GM19468 (cell line): ENCODE measurements around the gene LAG3.

Experiments
- ATAC-seq: cut with Tn5 transposase; IDR thresholded peaks from one replicate; pipeline ENCODE4 v1.9.1; 2021; ENCODE audit warnings: mild to moderate bottlenecking, moderate library complexity, moderate number of reproducible peaks; ENCODE audit not compliant: unreplicated experiment; ENCODE audit errors: extremely low read depth

LAG3 gene

DNA sequence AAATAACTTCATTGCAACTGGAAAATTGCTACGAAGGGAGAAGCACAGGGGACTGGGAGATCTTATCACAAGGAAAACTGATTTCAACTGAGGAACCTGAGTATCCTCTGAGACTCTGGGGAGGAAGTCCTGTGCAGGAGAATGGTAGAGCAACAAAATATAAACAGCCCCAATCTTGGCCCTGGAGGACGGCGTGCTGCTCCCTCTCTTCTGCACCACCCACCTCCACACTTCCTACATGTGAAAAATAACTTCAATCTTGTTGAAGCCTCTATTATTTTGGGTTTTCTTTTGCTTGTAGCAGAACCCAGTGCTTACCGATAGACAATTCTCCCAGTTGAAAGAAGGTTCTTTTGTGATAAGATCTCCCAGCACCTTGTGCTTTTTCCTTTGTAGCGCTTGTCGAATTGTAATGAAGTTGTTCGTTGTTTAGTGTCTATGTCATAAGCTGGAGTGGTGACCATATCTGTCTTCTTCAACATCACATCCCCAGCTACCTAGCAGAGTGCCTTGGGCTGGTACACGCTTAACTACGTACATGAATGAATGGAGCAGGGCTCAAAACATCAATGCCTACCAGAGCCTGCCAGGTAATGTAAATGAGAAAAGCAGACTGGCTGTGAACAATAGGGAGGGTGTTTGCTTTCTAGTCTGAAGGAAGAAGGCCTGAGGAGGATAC is 14.2 kb downstream of the LAG3 start:
- ATAC-seq = no peak

DNA sequence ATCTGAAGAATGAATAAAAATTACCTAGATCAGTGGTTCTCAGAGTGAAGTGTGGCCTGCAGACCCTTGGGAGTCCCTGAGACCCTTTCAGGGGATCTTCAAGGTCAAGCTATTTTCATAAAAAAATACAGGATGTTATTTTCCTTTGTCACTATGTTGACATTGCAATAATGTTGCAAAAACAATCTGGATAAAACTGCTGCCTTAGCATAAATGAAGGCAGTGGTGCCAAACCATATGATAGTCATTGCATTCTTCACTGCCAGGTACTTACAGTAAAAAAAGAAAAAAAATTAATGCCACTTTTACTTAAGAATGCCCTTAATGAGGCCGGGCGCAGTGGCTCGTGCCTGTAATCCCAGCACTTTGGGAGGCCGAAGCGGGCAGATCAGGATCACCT is 15.0 kb downstream of the LAG3 start:
- no peak for ATAC-seq

DNA sequence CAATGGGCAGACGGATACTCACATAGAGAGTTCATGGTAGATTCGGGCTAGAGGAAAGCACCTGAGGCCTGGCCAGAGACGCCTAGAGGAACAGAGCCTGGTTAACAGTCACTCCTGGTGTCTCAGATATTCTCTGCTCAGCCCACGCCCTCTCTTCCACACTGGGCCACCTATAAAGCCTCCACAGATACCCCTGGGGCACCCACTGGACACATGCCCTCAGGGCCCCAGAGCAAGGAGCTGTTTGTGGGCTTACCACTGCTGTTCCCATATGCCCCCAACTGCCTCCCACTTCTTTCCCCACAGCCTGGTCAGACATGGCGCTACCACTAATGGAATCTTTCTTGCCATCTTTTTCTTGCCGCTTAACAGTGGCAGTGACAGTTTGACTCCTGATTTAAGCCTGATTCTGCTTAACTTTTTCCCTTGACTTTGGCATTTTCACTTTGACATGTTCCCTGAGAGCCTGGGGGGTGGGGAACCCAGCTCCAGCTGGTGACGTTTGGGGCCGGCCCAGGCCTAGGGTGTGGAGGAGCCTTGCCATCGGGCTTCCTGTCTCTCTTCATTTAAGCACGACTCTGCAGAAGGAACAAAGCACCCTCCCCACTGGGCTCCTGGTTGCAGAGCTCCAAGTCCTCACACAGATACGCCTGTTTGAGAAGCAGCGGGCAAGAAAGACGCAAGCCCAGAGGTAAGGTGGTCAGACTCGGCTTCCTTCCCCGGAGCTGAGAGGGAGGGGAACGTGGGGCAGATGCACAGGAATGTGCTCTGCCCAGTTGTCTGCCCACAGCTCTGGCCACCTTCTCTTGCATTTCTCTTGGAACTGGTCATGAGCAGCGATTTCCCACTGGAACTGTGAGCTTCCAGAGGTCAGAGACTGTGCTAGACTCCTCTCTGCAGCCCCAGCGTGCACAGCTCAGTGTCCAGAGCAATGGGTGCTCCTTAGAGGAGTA is 16.9 kb downstream of the LAG3 start, which contains the start of gene CD4:
TSS of gene CD4 (plus strand) at position 557 of the 953 bp plus-strand sequence. CDS start 10,611 bp downstream, outside the sequence.
- ATAC-seq = no peak

DNA sequence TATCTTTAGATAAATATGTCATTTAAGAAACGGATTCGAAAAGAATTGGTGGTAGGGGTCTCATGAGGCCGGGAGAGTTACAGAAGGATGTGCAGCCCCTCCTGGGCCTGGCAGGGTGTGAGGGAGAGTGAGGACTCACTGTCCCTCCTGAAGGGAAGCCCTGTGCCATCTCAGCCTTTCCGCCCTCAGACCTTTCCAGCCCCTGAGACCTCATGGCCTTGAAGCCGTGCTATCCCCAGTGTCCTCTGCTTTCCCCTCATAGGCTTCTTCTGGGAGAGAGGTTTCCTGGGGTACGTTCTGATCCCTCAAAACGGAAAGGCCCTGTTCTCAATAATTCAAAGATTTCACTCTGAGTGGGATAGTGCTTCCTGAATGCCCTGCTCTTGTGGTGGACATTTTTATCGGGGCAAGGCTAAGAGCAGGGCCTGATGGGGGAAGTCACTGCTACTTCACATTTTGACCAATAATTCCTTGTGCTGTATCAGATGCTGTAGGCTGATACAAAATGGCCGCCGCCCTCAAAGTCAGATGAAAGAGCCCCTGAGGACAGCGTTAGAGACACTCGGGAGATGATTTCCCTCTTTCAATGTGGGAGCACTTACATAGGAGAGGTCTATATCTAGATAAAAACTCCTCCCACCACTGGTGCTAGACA is 18.3 kb downstream of the LAG3 start:
- no peak for ATAC-seq

DNA sequence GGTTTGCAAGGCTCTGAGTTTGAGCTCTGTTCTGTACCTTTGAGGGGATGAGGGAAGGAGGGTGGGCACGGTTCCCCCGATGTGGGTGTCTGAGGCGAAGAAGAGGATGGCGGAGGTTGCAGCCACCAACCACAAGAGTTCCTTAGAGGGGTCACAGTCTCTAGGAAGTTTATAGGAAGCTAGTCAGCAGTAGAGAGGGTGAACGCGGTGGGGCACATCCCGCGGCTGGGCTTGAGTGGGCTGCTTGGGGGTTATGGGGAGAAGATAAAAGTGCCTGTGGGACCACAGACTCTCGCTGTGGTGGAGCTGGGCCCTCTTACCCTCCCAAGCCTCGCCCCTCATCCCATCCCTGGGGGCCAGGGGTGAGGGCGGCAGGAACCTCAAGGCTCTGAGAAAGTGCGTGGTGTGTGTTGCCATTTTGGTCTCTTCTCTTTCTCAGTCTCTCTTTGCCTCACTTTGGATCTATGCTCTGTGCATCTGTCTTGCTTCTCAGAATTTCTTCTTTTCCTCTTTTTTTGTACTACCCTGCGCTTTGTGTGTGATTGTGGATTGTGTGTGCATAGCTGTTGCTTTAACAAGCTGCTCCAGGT is 19.7 kb downstream of the LAG3 start:
- ATAC-seq = no peak

DNA sequence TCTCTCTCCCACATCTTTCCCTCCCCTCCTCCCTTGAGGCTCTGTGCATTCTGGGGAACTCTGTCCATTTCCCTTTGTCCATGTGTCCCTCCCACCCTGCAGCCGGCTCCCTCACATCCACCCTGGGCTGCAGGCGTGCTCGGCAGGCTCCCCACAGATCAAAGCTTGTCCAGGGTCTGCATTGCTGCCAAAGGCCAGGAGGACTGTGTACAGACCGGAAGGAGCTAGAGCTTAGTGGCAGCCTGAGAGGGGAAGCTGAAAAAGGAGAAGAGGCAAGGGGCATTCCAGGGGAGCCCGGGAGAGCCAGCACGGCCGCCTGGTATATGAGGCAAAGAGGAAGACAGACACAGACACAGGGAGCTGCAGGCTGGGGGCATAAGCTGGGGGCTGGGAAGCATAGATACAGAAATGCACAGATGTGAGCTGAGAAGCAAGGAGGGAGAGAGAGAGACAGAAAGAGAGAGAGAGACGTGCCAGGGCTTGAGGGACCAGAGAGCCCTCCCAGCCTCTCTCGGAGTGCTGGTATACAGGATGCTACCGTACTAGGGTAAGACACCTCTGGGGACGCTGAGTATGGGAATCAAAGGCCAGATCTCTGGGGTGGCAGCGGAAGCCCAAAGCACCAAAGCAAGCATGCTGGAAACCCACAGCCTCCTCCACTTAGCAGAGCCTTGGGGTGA is 20.3 kb downstream of the LAG3 start:
- no peak for ATAC-seq

DNA sequence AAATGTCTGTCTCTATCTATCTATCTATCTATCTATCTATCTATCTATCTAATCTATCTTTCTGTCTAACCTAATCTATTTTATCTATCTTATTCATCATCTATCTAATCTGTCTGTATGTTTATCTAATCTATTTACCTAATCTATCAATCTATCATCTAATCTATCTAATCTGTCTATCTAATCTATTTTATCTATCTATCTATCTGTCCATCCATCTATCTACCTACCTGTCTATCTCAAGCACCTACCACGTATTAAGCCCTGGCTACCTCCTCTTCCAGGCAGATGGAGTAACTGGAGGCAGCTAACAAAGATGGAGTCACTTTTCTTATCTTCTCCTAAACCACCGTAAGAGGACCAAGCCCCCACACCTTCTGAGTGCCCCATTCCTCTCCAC is 22.8 kb downstream of the LAG3 start:
- no peak for ATAC-seq

DNA sequence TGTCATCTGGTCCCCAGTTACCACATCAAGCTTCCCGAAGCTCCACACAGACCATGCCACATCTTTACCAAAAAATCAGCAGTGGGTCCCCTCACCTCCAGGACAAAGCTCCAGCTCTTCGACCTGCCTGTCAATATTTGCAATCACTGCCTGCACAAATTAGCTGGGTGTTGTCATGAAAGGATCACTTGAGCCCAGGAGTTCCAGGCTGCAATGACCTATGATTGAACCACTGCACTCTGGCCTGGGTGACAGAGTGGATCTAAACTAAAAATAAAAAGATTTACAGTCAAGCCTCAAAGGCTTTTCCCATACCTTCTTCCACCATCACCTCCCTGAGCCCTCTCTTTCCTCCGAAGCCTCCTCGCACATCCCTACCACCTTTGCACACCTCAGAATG is 24.3 kb downstream of the LAG3 start:
- ATAC-seq = no peak

DNA sequence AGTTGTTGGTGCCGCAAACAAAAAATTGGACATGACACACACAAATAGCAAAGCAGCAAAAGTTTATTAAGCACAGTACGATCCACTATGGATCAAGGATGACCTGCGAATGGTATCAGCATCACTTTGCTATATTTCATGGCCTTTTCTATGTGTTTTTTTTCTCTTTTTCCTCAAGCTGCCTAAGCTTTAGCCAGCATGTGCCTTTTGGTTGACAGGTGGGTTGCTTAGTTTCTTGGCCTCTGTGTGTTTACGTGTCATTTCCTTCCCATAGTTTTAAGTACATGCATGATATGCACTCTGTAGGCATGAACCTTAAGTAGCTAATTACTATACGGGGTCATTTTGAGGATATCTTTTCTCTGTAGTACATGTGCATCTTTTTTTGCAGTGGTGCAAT is 26.8 kb downstream of the LAG3 start:
- ATAC-seq = no peak

DNA sequence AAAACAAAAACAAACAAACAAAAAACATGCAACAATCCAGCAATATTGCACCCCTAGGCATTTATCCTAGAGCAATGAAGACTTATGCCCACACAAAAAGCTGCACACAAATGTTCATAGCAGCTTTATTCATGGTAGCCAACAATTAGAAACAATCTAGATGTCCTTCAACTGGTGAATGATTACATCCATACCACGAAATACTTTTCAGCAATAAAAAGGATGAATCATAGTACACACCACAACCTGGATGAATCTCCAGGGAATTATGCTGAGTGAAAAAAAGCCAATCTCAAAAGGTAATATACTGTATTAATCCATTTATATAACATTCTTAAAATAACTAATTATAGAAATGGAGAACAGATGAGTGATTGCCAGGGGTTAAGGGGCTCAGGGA is 34.9 kb downstream of the LAG3 start:
- no peak for ATAC-seq

DNA sequence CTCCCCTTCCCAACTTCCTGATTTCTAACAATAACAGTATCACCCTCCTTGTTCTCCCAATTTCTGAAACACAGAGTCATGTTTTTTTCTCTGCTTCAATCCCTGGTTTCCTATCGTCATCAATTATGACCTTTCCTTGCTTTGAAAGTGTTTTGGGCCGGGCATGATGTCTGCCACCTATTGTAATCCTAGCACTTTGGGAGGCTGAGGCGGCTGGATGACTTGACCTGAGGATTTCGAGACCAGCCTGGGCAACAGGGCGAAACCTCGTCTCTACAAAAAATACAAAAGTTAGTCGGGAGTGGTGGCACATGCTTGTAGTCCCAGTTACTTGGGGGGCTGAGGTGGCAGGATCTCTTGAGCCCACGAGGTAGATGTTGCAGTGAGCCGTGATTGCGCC is 36.7 kb downstream of the LAG3 start:
- no peak for ATAC-seq

DNA sequence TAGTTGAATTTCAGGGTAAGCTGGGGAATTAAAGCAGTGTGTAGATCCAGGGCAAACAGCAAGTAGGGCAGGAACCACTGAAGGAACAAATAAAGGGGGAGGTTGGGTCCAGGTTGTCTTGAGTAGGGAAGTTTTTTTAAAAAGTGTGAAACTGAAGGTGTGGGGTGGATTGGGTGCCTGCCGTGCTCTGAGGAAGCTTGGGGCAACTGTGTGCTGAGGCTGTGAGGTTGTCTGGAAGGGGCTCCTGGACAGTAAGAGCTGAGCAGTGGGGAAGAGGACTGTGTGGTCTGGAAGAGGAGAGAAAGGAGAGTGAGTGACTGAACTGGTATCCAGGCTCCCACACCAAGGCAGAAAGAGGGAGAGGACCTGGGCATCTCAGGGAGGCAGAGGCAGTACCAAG is 38.4 kb downstream of the LAG3 start:
- ATAC-seq = no peak

DNA sequence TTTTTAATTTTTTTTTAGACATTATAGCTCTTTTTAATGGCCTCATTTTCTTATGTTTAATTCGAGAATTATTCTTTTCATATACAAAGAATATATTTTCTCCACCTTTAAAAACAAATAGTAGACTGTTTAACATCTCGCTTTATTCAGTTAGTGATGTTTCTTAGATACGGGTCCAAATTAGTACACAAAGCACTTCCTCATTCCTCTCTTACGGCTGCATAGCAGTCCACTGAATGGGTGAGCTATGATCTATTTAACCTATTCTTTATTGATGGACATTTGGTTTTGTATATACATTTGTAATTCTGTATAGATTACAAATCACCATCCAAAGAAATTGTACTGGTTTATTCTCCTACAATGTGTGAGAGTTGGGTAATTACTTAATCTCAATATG is 41.0 kb downstream of the LAG3 start:
- no peak for ATAC-seq

DNA sequence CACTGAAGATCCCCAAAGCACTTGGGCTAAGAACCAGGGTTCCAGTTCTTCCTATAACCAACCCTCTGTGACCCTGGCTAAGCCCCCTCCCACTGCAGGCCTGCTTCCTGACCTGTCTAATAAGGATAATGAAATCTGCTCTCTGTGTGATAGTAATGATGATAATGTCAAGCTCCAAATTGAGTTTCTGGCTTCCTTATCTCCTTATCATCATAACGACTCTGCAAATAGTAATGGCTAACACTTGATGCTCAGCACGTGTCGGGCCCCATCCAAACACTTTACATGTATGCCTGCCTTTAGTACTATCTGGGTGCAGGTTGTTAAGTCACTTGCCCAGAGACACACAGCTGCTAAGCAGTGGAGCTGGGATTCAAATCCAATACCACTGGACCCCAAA is 44.3 kb downstream of the LAG3 start:
- no peak for ATAC-seq

DNA sequence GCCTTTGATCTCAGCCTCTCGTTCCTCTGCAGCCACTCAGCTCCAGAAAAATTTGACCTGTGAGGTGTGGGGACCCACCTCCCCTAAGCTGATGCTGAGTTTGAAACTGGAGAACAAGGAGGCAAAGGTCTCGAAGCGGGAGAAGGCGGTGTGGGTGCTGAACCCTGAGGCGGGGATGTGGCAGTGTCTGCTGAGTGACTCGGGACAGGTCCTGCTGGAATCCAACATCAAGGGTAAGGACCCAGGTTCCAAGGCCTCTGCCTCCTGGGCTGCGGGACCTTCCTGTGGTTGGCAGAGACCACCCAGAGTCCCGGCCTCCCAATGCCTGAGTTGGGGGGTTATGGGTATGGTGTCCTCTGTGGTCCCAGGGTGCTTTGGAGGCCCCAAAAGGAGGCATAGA is 44.8 kb downstream of the LAG3 start:
- no peak for ATAC-seq

DNA sequence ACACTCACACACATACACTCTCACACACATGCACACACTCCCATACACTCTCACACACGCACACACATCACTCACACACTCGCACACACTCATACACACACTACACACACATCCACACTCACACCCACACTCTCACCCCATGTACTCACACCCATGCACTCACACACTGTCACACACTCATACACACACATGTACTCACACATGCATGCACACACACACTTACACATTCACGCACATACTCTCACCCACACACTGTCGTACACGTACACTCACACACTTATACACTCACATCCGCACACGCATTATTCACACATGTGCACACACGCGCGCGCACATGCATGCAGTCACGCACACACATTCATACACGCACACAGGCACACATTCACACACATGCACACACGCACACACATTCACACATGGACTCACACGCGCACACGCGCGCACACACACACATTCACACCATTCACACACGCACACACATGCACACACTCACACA is 45.4 kb downstream of the LAG3 start:
- ATAC-seq = no peak

DNA sequence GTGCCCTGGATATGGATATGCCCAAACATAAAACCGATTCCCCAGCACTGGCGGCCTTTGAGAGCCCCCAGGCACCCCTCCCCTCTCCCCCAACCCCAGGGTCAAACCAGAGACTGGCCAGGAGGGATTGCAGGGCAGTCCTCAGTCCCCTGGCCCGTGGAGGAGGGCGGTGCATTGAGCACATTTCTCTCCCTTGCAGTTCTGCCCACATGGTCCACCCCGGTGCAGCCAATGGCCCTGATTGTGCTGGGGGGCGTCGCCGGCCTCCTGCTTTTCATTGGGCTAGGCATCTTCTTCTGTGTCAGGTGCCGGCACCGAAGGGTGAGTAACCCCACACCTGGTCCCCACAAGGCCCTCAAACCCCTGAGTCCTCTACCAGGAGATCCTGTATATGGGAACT is 45.9 kb downstream of the LAG3 start:
- no peak for ATAC-seq

DNA sequence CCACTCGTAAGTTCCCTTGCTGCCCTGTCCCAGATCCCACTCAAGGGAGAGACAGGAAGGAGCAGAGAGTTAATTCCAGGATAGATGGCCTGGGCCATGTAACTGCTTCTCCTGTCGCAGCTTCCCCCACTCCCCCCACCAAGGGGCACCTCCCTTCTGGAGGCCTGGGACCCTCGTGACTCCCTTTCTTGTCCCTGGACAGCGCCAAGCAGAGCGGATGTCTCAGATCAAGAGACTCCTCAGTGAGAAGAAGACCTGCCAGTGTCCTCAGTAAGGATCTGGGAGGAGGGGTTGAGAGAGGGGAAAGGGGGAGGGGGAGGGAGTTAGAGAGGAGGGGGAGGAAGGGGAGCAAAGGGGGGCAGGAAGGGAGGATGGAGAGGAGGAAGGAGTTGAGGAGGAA is 46.3 kb downstream of the LAG3 start:
- ATAC-seq = no peak

DNA sequence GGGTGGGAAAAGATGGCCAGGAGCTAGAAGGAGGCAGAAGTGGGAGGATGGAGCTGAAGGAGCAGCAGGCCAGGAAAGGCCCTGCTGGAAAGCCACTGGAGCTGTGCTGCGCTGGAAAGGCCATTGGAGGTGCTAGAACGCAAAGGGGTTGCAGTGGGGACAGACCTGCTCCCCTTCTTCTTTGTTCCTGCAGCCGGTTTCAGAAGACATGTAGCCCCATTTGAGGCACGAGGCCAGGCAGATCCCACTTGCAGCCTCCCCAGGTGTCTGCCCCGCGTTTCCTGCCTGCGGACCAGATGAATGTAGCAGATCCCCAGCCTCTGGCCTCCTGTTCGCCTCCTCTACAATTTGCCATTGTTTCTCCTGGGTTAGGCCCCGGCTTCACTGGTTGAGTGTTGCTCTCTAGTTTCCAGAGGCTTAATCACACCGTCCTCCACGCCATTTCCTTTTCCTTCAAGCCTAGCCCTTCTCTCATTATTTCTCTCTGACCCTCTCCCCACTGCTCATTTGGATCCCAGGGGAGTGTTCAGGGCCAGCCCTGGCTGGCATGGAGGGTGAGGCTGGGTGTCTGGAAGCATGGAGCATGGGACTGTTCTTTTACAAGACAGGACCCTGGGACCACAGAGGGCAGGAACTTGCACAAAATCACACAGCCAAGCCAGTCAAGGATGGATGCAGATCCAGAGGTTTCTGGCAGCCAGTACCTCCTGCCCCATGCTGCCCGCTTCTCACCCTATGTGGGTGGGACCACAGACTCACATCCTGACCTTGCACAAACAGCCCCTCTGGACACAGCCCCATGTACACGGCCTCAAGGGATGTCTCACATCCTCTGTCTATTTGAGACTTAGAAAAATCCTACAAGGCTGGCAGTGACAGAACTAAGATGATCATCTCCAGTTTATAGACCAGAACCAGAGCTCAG is 47.0 kb downstream of the LAG3 start:
- ATAC-seq = no peak
